Right ventricle myocardium superior (tissue), 1 donor: ENCODE data around the gene PSMB9. TPM values are rescaled to one million over a fixed set of nuclear protein-coding genes. Genes with fewer than 3 reads are reported as not detected.
A peak's percentile ranks its signal among the peaks of the same experiment; 100 is the strongest.
"Not testable (repeated sequence)": the region's sequence is repeated elsewhere in the genome, so short reads cannot be mapped to it uniquely, and the experiment has no call there.

Experiments used
- ATAC-seq: fragments of 200-7000 bp; cut with Tn5 transposase; one replicate; pipeline ENCODE4 v1.9.1; 2020; ENCODE audit warnings: mild to moderate bottlenecking; ENCODE audit not compliant: poor library complexity
- DNase-seq: peaks from one replicate; pipeline ENCODE4 v3.0.0-alpha.2; 2020
- intact Hi-C: fragments of 100-400 bp; cut with DNase I; formaldehyde crosslinking; loops from one replicate; pipeline ENCODE4 v1.11.2; 2022
- total RNA-seq: library from RNA; stranded (reverse); fragmentation: NEBNext Ultra II Directional; extraction: Animal tissue kit (Norgen Biotek cat#: 25700); gene quantifications from one replicate; pipeline ENCODE4 v1.2.1, GENCODE V29; 2021
- donor health status: DM: no; HTN: yes; CAD: no; lungs with severe emphysema.

PSMB9 gene
- total RNA-seq, 1 donor from 2014 or later, result 12.6 TPM

DNA sequence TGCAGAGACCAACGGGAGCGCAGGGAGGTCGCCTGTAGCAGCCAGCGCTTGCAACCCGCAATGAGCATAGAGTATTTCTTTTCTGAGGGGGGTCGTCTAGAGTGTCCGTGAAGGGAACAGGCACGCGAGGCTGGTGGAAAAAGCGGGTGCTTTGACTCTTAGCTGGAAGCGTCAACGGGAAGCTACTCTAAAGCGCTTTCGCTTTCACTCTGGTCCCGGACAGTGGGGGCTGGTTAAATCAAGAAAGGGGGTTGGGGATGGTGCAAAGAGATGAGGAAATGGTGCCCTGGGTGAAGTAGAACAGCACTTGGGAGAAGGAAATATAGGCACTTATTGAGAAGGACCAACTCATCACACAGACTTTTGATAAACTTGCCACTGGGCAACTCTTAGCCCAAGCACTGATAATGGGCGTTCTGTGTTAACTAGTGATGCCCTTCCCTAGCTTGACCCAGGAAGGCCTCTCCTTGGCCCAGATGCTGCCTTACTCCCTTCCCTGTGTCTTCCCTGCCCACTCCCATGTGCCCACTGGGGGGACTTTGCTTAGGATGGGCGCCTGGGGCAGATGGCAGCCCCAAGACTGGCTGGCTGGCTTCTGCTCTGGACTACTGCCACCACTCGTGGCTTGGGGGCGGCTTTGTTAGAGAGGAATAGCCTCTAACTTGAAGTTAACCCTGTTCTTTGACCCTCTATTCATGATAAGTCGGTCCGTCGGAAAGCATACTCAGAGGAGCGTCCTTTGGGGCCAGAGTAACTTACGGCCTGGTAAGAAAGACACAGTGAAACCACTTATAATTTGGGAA, 585 bp downstream of the PSMB9 start:
- DNase-seq, result peak; percentile 57
- intact Hi-C loops, result loop anchor here (2.0 kb wide), 1 partner anchor 16 kb away; the partner anchor contains the start of gene TAP2
- ATAC-seq, result peak; percentile 30

DNA sequence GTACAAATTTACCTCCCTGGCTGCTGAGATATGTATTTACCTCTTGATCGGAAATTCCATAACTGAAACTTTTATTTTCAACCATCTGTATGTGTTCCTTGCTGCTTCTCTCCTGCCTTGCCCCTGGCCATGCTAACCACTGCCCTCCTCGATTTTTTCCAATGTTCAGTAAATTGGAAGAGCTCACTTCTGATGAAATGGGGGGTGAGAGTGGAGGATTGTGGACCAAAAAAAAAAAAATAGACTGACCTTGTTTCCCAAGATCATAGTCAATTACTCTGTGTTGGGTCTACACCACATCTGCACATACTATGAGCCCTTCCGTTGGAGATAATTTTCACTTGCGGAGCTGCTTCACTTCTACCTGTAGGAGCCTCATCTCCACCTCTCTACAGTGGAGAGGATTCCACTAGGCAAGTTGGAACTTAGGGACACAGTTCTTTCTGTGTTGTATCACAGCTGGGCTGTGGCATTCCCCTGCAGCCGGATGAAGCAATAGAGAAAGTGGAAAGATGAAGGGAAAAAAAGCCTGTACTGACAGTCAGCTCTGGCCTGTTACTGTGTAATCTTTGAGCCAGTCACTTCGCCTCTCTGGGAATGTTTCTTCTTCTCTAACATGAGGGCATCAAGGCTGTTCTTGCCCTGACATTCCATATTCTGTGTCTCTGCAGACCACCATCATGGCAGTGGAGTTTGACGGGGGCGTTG, 1.6 kb downstream of the PSMB9 start:
- no peak for ATAC-seq
- intact Hi-C loops, result loop anchor here (2.0 kb wide), 1 partner anchor 17 kb away; the partner anchor contains the start of gene TAP2
- DNase-seq, result no peak

DNA sequence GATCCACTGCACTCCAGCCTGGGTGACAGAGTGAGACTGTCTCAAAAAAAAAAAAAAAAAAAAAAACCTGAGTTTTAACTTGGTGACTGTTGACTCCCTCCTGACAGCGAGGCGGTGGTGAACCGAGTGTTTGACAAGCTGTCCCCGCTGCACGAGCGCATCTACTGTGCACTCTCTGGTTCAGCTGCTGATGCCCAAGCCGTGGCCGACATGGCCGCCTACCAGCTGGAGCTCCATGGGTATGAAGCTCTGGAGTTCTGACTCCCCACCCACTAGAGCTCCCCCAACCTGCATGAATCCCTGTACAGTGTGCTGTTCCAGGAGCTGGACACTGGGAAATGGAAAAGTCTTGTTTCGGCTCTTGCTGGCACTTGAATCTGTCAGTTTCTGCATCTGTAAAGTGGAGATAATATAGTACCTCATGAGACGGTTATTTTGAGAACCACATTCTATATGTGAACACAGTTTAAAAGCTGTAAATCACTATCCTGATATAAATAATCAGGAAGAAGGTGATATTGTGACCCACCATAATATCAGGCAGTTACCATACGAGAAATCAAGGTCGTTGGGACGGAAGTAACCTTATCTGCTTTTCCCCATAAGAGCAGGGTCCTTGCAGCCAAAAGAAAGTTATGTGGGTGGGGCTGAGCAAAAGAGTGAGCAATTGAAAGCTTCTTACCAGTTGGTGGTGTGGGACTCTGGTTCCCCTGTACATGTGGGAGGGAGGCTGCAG, 3.3 kb downstream of the PSMB9 start:
- intact Hi-C loops, result no loop called here
- no peak for ATAC-seq
- no peak for DNase-seq

DNA sequence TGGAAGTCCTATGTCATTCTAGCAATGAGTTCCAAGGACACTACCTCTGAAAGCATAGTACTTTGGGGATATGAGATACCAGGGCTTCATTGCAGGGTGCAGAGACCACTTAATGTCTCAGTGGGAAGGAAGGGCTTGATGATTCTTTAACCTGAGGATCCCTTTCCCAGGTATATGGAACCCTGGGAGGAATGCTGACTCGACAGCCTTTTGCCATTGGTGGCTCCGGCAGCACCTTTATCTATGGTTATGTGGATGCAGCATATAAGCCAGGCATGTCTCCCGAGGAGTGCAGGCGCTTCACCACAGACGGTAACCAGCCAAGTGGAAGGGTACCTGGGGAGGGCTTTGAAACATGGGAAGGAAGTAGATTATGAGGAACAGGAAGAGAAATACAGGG, 4.2 kb downstream of the PSMB9 start:
- no peak for ATAC-seq
- DNase-seq, result no peak
- intact Hi-C loops, result no loop called here

DNA sequence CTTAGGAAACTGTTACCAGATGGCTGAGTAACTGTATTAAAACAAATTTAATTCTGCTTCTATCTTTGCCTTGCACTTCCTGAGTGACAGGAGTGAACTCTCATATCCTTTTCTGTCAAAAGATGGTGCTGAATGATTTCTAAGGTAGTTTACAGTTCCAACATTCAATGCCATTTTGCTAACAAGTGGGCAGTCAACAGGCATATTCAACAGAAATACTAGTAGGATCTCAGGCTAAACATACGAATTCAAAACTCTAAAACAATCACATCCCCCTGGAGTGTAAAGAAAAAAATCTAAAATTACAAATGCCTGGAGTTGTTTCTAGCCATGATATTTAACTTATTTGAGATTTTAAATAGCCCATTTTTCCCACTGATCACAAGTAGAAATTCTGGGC, 6.7 kb downstream of the PSMB9 start:
- intact Hi-C loops, result no loop called here
- ATAC-seq (no peak), DNase-seq (no peak)

DNA sequence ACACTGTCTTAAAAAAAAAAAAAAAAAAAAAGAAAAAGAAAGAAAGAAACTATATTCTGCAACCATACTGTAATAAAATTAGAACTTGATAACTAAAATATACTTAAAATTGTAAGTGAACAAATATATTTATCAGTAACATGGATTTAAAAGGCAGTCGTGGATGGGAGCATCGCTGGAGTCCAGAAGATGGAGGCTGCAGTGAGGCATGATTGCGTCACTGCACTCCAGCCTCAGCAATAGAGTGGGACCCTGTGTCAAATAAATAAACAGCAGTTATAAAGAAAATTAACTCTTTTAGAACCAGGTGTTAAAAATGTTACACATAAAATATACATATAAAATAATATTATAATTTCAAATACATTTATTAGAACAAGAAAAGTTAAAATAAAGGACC, 8.7 kb downstream of the PSMB9 start:
- DNase-seq, result no peak
- no peak for ATAC-seq
- intact Hi-C loops, result no loop called here

DNA sequence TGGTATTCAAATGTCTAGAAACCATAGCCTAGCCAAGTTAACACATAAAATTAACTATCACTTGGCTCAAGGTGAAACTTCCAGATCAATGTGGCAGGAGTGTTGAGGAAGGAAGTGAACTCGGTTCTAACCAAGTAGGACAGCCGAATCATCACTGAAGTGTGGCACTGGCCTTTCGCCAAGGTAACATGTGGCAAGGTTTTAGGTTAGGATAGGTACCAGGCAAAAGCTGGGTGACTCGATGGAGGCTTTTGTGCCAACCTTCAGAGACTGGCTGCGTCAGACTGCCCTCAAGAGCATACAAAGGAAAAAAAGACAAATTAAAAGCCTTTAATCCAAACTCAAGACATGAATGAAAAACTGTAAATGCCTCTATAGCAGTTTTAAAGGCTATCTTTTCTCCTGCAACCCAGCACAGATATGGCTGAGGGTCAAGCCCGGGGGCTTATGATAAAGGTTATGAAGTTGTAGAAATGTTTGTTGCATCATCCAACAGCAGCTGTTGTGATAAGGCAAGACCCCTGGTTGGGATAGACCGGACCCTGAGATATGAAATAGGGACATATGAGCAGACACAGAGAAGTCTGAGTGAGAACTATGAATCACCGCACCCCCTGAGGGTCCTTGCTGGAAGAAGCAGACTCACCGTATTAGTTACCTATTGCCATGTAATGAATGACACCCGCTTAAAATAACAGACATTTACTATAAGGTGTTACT, 11.9 kb downstream of the PSMB9 start:
- DNase-seq (no peak), ATAC-seq (no peak)
- intact Hi-C loops, result loop anchor here (5.0 kb wide), 1 partner anchor 34 kb away; no protein-coding TSS in a partner anchor

DNA sequence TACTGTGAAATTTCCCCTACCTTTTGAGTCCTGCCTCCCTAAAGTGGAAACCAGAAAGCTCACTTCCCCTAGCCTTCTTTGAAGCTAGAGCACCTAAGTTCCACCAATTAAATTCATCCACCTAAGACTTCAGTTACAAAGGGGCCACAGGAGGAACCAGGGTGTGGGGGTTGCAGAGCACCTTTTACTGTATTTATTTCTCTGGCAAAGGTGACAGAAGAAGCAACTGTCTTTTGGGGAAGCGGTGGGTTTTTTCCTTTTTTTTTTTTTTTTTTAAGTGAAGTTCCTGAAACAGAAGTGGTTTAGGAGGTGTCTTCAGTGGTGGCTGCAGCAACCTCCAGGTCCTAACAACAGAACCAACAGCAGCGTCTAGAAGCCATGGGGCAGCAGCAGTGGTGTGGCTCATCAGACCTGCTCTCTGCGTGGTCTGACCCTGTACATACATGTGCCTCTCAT, 13.1 kb downstream of the PSMB9 start:
- ATAC-seq (no peak), DNase-seq (no peak)
- intact Hi-C loops, result loop anchor here (5.0 kb wide), 1 partner anchor 35 kb away; no protein-coding TSS in a partner anchor

DNA sequence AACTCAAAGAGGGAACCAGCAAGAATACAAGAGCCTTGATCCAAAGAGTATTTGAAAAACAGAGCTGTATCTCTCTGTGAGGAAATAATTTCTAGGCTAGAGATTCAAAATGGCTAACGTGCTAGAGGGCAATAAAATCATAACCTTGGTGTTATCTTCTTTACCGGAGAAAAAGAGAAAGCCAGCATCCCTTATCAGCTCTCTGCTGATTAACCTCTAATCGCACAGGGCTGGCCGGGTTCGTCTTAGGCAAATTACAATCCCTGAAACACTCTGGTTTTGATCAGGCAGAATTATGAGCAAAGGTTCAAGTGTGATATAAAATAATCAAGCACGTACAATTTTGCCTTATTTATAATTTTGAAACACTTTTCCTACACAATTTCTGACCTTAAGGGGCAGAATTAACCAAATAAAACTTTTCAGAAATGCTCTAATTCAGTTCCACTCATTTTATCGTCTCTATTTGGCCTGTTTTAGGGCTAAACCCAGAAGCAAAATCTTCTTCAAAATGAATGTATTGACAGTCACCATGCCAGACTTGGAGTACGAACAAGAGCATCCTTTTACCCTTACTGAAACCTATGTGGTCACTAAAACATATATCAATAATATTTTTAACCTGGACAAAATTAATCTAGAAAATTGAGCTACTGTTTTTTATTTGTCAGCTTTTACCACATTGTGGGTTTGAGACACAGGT, 13.7 kb downstream of the PSMB9 start:
- DNase-seq, result no peak
- intact Hi-C loops, result loop anchor here (5.0 kb wide), 1 partner anchor 35 kb away; no protein-coding TSS in a partner anchor
- no peak for ATAC-seq

DNA sequence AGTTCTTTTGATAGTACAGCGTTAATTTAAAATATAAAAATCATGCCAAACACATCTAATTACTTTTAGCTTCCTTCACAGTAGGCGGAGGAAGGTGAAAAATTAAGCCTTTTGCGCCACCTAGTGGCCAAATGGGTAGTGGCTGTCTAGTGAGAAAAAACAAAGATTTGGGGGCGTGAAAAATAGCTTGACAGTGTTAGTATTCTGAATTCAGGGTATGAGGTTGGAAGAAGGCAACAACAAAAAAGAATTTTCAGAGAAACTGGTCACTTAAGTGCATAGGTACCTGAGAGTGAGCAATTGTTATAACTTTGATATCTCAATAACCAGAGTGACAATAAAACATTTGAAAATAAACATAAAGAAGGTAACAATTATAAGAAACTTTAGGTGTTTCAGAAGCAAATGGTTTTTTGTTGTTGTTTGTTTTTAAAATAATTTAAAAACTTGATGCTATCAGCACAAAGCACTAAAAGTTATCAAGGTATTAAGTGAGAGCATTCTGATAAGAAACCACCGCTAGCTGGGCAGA, 14.3 kb downstream of the PSMB9 start:
- intact Hi-C loops, result loop anchor here (5.0 kb wide), 1 partner anchor 36 kb away; no protein-coding TSS in a partner anchor
- peak; percentile 83 for ATAC-seq
- peak; percentile 82 for DNase-seq

DNA sequence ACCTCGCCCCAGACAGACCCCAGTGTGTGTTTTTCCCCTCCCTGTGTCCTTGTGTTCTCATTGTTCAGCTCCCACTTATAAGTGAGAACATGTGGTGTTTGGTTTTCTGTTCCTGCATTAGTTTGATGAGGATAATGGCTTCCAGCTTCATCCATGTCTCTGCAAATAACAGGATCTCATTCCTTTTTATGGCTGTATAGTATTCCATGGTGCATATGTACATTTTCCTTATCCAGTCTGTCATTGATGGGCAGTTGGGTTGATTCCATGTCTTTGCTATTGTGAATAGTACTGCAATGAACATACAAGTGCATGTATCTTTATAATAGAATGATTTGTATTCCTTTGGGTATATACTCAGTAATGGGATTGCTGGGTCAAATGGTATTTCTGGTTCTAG, 20.0 kb downstream of the PSMB9 start:
- intact Hi-C loops, DNase-seq, ATAC-seq: not testable (repeated sequence)

DNA sequence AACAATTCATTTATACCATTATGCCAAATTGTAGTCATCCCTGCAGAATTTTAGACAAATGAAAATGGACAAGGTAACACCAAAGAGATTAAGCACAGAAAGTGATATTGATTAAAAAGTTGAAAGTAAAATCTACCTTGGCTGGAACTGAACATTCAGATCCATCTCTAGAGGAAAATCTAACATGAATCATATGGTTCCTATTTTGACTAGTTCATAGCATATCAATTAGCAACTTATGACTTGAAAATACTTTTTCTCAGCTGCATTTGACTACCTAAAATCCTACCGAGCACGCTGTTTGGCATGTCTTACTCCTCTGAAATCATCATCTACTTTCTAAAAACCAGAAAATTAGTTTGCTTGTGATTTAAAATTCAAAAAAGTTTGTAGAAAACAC, 22.6 kb downstream of the PSMB9 start:
- intact Hi-C loops, result no loop called here
- no peak for ATAC-seq
- DNase-seq, result no peak

DNA sequence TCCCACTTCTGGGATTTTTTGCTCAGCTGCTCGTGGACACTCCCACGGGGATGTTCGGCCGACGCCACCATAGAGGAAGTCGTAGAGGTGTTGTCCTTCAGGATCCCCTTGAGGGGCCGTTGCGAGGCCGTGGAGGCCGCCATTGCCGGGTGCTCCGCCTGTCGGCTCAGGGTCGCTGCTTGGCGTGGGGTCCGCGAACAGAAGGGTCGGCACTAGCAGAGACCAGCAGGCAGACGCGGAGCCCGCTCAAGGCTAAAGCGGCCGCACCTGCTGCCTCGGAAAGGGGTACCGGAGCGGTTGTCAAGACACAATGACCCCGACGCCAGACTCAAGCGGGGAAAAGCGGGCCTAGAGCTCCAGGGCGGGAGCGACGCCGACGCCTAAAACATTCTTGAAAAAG, 25.7 kb downstream of the PSMB9 start:
- no peak for ATAC-seq
- DNase-seq, result no peak
- intact Hi-C loops, result no loop called here

DNA sequence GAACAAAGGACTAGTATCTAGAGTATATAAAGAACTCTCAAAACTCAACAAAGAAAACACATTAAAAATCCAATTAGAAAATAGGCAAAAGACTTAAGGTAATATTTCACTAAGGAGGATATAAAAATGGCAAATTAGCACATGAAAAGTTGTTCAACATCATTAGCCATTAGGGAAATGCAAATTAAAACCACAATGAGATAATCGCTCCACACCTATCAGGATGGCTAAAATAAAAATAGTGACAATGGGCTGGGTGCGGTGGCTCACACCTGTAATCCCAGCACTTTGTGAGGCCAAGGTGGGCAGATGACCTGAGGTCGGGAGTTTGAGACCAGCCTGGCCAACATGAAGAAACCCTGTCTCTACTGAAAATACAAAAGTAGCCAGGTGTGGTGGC, 27.0 kb downstream of the PSMB9 start:
- intact Hi-C loops, DNase-seq, ATAC-seq: not testable (repeated sequence)

DNA sequence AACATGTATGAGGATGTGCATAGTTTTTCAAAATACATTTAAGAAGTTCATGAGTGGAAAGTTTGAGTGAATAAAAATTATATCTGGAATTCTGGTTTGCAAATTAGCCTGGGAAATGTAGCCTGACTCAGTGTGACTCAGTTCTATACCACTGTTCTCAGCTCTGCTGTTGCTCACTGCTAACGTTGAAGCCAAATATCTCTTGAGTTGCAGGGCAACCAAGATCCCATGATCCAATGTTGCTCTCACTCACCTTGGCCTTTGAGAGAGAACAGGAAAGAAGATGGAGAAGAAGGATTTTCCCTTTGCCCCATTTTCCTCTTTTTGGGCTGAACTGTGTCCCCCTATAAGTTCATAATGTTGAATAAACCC, 28.9 kb downstream of the PSMB9 start:
- intact Hi-C loops, result no loop called here
- no peak for ATAC-seq
- no peak for DNase-seq

DNA sequence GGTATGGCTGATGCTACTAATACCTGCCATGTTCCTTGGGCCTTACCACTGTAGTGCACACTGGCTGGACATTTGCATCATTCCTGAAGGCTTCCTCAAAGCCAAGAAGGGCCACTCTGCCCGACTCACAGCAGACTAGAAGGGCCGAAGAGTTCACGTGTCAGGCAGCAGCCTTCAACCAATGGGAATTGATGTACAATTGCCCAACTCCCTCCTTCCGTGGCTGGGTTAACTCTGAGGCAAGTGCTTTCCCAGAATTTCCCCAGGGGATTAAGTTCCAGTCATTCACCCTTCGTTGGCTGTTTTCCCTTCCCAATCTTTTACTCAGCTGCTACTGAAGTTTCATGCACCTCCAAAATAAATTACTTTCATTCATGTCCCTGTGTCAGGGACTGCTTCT, 29.8 kb downstream of the PSMB9 start:
- ATAC-seq, result peak; percentile 81
- intact Hi-C loops, result no loop called here

DNA sequence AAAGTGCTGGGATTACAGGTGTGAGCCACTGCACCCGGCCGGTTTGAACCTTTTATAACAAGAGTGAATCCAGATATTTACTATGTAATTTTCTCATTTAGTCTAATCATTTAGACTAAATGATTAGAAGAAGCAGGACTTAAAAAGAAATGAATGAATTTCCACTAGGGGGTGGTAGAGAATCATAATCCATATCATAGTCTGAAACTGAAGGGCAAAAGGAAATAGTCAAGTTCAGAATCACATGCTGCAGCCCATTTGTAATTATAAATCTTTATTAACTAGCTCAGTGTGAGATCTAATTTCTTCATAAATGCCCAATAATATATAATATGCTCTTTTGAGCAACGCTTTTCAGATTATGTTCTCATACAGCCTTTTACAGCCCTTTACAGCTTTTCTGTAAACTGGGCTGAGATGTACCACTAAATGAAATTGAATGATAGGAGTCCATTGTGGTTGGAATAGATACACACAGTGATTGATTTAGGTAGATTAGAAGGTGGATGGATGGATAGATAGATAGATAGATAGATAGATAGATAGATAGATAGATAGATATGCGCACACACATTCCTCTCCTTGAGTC, 31.8 kb downstream of the PSMB9 start:
- DNase-seq, result no peak
- intact Hi-C loops, result loop anchor here (5.0 kb wide), 2 partner anchors 47 to 97 kb away; no protein-coding TSS in a partner anchor
- ATAC-seq, result peak; percentile 78

More for the DNA sequence above, 29.8 kb downstream of the PSMB9 start:
- peak; percentile 48 for DNase-seq
